ENCODE measurements around the gene MTSS2.

Gene MTSS2

GRCh38 chr16:70685938-70686375 is at the start of gene MTSS2:
MTSS2 (minus strand) TSS chr16:70686053; CDS start chr16:70685791, 262 bp downstream.
- Histone ChIP-seq H3K9me3 (no peaks in the 10 kb centered on the region), H3K4me3 (ENCODE audit: low read depth in 1 of 2, low read length in 1 of 2) (no peak within 1 kb of the TSS), H3K27ac (no peak within 1 kb of the TSS), H3K4me1 (ENCODE audit: control insufficient read depth in 1 of 2, insufficient read depth in 1 of 2, low read depth in 1 of 2, low read length in 1 of 2) (peaks cover 8 to 9% of the 10 kb centered on the region in 2 experiments), H3K27me3 (peaks cover 31% of the 10 kb centered on the region), H3K36me3 (peaks cover 37% of the 10 kb centered on the region)
- TF ChIP-seq CTCF (IDR thresholded peaks at IDR 0.05) = no peak

GRCh38 chr16:70735141-70735979 is 49.5 kb upstream of the MTSS2 start:
- Histone ChIP-seq H3K9me3 (no peaks in the 10 kb centered on the region), H3K4me3 (ENCODE audit: low read depth in 1 of 2, low read length in 1 of 2) (no peak overlapping the region), H3K4me1 (ENCODE audit: control insufficient read depth in 1 of 2, insufficient read depth in 1 of 2, low read depth in 1 of 2, low read length in 1 of 2) (peaks cover 6 to 10% of the 10 kb centered on the region in 2 experiments), H3K36me3 (peaks cover 41% of the 10 kb centered on the region), H3K27ac (no peak overlapping the region), H3K27me3 (no peaks in the 10 kb centered on the region)
- no peak for TF ChIP-seq CTCF (IDR thresholded peaks at IDR 0.05)

- Histone ChIP-seq H3K4me1 (ENCODE audit: control insufficient read depth in 1 of 2, insufficient read depth in 1 of 2, low read depth in 1 of 2, low read length in 1 of 2) (peaks cover 6 to 10% of the 10 kb centered on the region in 2 experiments), H3K4me3 (ENCODE audit: low read depth in 1 of 2, low read length in 1 of 2) (no peak overlapping the region), H3K27me3 (no peaks in the 10 kb centered on the region), H3K9me3 (no peaks in the 10 kb centered on the region), H3K27ac (no peak overlapping the region), H3K36me3 (peaks cover 40% of the 10 kb centered on the region)
- TF ChIP-seq CTCF (IDR thresholded peaks at IDR 0.05) = no peak
Measured at GRCh38 chr16:70734522-70735095, 48.8 kb upstream of the MTSS2 start.

- H3K9me3 ChIP-seq = no peaks in the 10 kb centered on the region
- no peaks in the 10 kb centered on the region for H3K27me3 ChIP-seq
- H3K4me3 ChIP-seq (ENCODE audit: low read depth in 1 of 2, low read length in 1 of 2) = no peak overlapping the region
- no peak overlapping the region for H3K27ac ChIP-seq
- TF ChIP-seq CTCF (IDR thresholded peaks at IDR 0.05) = no peak
- H3K36me3 ChIP-seq = peaks cover 59% of the 10 kb centered on the region
- H3K4me1 ChIP-seq (ENCODE audit: control insufficient read depth in 1 of 2, insufficient read depth in 1 of 2, low read depth in 1 of 2, low read length in 1 of 2) = no peaks in the 10 kb centered on the region
Measured at GRCh38 chr16:70730944-70731343, 45.1 kb upstream of the MTSS2 start.

GRCh38 chr16:70730031-70730430 is 44.2 kb upstream of the MTSS2 start:
- no peak overlapping the region for H3K27ac ChIP-seq
- H3K36me3 ChIP-seq = peaks cover 55% of the 10 kb centered on the region
- H3K4me1 ChIP-seq (ENCODE audit: control insufficient read depth in 1 of 2, insufficient read depth in 1 of 2, low read depth in 1 of 2, low read length in 1 of 2) = no peaks in the 10 kb centered on the region
- no peaks in the 10 kb centered on the region for H3K27me3 ChIP-seq
- no peaks in the 10 kb centered on the region for H3K9me3 ChIP-seq
- no peak for TF ChIP-seq CTCF (IDR thresholded peaks at IDR 0.05)
- H3K4me3 ChIP-seq (ENCODE audit: low read depth in 1 of 2, low read length in 1 of 2) = no peak overlapping the region

Measured in neutrophil (primary cell).